ENCODE data around the gene LUC7L3.
"Not testable (repeated sequence)": the region's sequence is repeated elsewhere in the genome, so short reads cannot be mapped to it uniquely, and the experiment has no call there.

Gene LUC7L3

GRCh38 chr17:50790618-50791017 lies 71.2 kb downstream of the LUC7L3 start:
- DNase-seq = no peak

- no peak for DNase-seq
Measured at GRCh38 chr17:50792132-50792531, 72.7 kb downstream of the LUC7L3 start.

GRCh38 chr17:50793007-50793406 lies 73.6 kb downstream of the LUC7L3 start:
- no peak for DNase-seq

- DNase-seq = no peak
Measured at GRCh38 chr17:50794361-50794760, 75.0 kb downstream of the LUC7L3 start.

- no peak for DNase-seq
Measured at GRCh38 chr17:50797135-50797810, 77.9 kb downstream of the LUC7L3 start.

- DNase-seq = no peak
Measured at GRCh38 chr17:50798424-50799288, 79.3 kb downstream of the LUC7L3 start.

- no peak for DNase-seq
Measured at GRCh38 chr17:50799582-50799981, 80.2 kb downstream of the LUC7L3 start.

- no peak for DNase-seq
Measured at GRCh38 chr17:50800196-50800700, 80.8 kb downstream of the LUC7L3 start.

GRCh38 chr17:50802609-50803571 lies 83.5 kb downstream of the LUC7L3 start:
- no peak for DNase-seq

GRCh38 chr17:50803676-50804075 lies 84.3 kb downstream of the LUC7L3 start:
- no peak for DNase-seq

GRCh38 chr17:50804749-50805475 lies 85.5 kb downstream of the LUC7L3 start:
- not testable (repeated sequence) for DNase-seq

GRCh38 chr17:50805486-50805885 lies 86.1 kb downstream of the LUC7L3 start:
- DNase-seq = no peak
